Thyroid gland (tissue), 4 donors: ENCODE results near the gene ASPSCR1. TPM values are rescaled to one million over a fixed set of nuclear protein-coding genes. Genes with fewer than 3 reads are reported as not detected.

Experiments
- DNase-seq, 2 donors: peaks; one replicate each; pipeline ENCODE4 v3.0.0-alpha.2; 2019
- H3K27ac ChIP-seq, 3 donors: fragments of 200-600 bp; sonication (generic); 1 replicate in 2 of 3; 2 replicates in 1 of 3; pipeline ENCODE4 v1.5.1; 2016 to 2019; ENCODE audit warnings: mild to moderate bottlenecking in 1 of 3, moderate library complexity in 1 of 3
- H3K27me3 ChIP-seq: fragments of 200-600 bp; sonication (generic); one replicate; pipeline ENCODE4 v1.5.1; 2019
- H3K36me3 ChIP-seq, 2 donors: fragments of 200-600 bp; sonication (generic); one replicate each; pipeline ENCODE4 v1.5.1; 2016 to 2019
- H3K4me1 ChIP-seq, 2 donors: fragments of 200-600 bp; sonication (generic); one replicate each; pipeline ENCODE4 v1.5.1; 2017 to 2019
- H3K4me3 ChIP-seq, 3 donors: fragments of 200-600 bp; sonication (generic); replicated peaks in 1 of 3; 1 replicate in 2 of 3; 2 replicates in 1 of 3; pipeline ENCODE4 v1.5.1; 2016; ENCODE audit warnings: mild to moderate bottlenecking in 1 of 3
- H3K9me3 ChIP-seq: fragments of 200-600 bp; sonication (generic); one replicate; pipeline ENCODE4 v1.5.1; 2017
- POLR2A ChIP-seq, 2 donors: fragments of 450-650 bp; IDR thresholded peaks; one replicate each; pipeline ENCODE4 v1.6.1; 2017; ENCODE audit warnings: antibody characterized with exemption in 2 of 2, mild to moderate bottlenecking in 2 of 2, moderate library complexity in 1 of 2
- WGBS, 2 donors: methylation state at CpG; one replicate each; pipeline ENCODE4 v1.1.5; 2017; 5-methylcytosine and 5-hydroxymethylcytosine counted together
- intact Hi-C: fragments of 100-400 bp; cut with DNase I; formaldehyde crosslinking; loops from one replicate; pipeline ENCODE4 v1.15.1; 2023
- total RNA-seq, 4 donors: library from RNA; depleted of rRNA; stranded (reverse); fragments of >200 nt; gene quantifications; one replicate each; pipeline ENCODE4 v1.2.3, GENCODE V29; 2016
- TF ChIP-seq, protein P1 (sequence below), 6 experiments: fragments of 200-600 bp in 3 of 6; fragments of 450-650 bp in 3 of 6; sonication (generic) in 3 of 6; IDR thresholded peaks; one replicate each; pipeline ENCODE4 v1.5.1; 2016 to 2019; ENCODE audit warnings: antibody characterized with exemption in 6 of 6, mild to moderate bottlenecking in 2 of 6, inconsistent platforms in 1 of 6, moderate library complexity in 1 of 6

The ASPSCR1 gene
- total RNA-seq, 4 donors from 2014 or later, result 23.2 to 53.6 (median 35.7) TPM

DNA sequence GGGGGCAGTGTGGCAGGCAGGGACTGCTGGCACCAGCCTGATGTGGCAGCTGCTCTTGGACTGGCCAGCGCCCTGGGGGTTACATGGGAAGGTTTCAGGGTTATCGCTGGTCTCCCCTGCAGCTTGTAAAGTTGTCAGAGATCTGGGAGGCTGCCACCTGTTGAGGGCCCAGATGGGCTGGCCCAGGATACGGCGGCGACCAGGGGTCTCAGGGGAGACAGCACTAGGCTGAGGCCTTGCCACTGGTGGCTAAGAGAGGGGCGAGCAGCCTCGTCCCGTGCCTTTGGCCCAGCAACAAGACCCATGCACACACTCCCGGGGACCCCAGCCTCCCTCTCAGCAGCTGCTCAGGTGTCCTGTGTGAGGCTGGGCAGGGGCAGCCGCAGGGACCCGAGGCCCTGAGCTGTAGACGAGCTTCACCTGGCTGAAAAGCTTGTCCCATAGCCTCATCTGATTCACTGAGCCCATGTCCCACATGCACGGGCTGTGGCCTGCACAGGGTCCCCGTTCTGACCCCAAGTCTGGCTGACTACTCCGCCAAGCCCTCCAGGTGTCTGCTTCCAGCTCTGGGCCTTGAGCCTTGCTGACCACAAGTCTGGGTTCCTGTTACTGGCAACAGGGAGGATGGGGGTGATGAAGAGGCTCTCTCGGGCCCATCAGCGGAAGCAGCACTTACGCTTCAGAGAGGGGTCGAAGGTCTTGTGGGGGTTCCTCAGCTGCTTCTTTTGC lies 82.0 kb downstream of the ASPSCR1 start:
- intact Hi-C loops, result no loop called here
- WGBS, 2 donors, result 87 to 100% methylated on average over 4 to 16 of the region's 19 CpGs
- H3K4me3 ChIP-seq, result no peak overlapping the region
- no peaks in the 10 kb centered on the region for H3K27me3 ChIP-seq
- H3K9me3 ChIP-seq, result no peaks in the 10 kb centered on the region
- TF ChIP-seq, protein P1, sequence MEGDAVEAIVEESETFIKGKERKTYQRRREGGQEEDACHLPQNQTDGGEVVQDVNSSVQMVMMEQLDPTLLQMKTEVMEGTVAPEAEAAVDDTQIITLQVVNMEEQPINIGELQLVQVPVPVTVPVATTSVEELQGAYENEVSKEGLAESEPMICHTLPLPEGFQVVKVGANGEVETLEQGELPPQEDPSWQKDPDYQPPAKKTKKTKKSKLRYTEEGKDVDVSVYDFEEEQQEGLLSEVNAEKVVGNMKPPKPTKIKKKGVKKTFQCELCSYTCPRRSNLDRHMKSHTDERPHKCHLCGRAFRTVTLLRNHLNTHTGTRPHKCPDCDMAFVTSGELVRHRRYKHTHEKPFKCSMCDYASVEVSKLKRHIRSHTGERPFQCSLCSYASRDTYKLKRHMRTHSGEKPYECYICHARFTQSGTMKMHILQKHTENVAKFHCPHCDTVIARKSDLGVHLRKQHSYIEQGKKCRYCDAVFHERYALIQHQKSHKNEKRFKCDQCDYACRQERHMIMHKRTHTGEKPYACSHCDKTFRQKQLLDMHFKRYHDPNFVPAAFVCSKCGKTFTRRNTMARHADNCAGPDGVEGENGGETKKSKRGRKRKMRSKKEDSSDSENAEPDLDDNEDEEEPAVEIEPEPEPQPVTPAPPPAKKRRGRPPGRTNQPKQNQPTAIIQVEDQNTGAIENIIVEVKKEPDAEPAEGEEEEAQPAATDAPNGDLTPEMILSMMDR (IDR thresholded peaks at IDR 0.05), result no peak
- no peak for TF ChIP-seq POLR2A (IDR thresholded peaks at IDR 0.05)
- H3K27ac ChIP-seq, result no peak overlapping the region
- H3K4me1 ChIP-seq, result peaks cover 5 to 11% of the 10 kb centered on the region in 2 donors
- DNase-seq, result no peak
- H3K36me3 ChIP-seq, result peaks cover 55 to 71% of the 10 kb centered on the region in 2 donors

DNA sequence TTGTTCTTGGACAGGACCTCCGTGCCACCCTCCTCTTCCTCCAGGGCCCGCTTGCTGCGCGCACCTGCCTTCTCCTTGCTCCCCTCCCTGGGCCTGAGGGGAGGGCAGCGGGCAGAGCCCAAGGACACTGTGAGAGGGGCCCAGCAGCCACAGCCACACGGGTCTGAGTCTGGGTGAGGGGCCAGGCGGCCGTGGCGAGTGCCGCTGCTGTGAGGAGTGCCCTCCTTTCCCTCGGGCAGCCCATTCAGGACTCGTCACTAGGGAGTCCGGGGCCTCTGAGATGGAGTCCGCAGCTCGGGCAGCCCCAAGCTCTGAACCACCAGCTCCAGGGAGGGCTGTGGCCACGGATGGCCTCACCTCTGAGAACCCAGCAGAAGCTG lies 82.6 kb downstream of the ASPSCR1 start:
- Histone ChIP-seq H3K27ac (no peak overlapping the region), H3K36me3 (peaks cover 49 to 66% of the 10 kb centered on the region in 2 donors), H3K27me3 (no peaks in the 10 kb centered on the region), H3K4me3 (no peak overlapping the region), H3K4me1 (peaks cover 10 to 17% of the 10 kb centered on the region in 2 donors), H3K9me3 (no peaks in the 10 kb centered on the region)
- WGBS, 2 donors, result 81 to 90% methylated on average over 6 to 14 of the region's 16 CpGs
- intact Hi-C loops, result no loop called here
- TF ChIP-seq POLR2A (IDR thresholded peaks at IDR 0.05), result no peak
- TF ChIP-seq, protein P1 (IDR thresholded peaks at IDR 0.05), result no peak
- DNase-seq, result no peak

DNA sequence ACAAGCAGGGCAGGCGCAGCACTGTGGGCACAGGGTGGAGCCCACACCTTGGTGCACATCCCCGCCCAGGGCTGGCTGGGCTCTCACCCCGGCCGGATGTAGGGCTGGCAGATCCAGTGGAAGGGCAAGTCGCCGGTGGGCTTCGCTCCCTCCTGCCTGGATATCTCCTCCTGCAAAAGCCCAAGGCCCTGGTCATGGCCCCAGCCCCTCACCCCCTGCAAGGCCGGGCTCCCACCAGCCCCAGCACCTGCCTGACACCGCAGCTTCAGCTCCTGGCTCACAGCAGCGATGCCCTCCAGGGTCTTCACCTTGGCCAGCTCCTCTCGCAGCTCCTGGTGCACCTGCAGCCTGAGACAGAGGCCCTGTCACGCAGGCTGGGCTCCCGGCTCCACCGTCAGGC lies 83.2 kb downstream of the ASPSCR1 start:
- H3K4me3 ChIP-seq, result no peak overlapping the region
- TF ChIP-seq POLR2A (IDR thresholded peaks at IDR 0.05), result no peak
- TF ChIP-seq, protein P1 (IDR thresholded peaks at IDR 0.05), result no peak
- no peaks in the 10 kb centered on the region for H3K9me3 ChIP-seq
- intact Hi-C loops, result no loop called here
- H3K36me3 ChIP-seq, result peaks cover 43 to 60% of the 10 kb centered on the region in 2 donors
- WGBS, 2 donors, result 87 to 93% methylated on average over 7 to 14 of the region's 14 CpGs
- no peak for DNase-seq
- H3K27me3 ChIP-seq, result no peaks in the 10 kb centered on the region
- H3K4me1 ChIP-seq, result peaks cover 13 to 18% of the 10 kb centered on the region in 2 donors
- no peak overlapping the region for H3K27ac ChIP-seq

DNA sequence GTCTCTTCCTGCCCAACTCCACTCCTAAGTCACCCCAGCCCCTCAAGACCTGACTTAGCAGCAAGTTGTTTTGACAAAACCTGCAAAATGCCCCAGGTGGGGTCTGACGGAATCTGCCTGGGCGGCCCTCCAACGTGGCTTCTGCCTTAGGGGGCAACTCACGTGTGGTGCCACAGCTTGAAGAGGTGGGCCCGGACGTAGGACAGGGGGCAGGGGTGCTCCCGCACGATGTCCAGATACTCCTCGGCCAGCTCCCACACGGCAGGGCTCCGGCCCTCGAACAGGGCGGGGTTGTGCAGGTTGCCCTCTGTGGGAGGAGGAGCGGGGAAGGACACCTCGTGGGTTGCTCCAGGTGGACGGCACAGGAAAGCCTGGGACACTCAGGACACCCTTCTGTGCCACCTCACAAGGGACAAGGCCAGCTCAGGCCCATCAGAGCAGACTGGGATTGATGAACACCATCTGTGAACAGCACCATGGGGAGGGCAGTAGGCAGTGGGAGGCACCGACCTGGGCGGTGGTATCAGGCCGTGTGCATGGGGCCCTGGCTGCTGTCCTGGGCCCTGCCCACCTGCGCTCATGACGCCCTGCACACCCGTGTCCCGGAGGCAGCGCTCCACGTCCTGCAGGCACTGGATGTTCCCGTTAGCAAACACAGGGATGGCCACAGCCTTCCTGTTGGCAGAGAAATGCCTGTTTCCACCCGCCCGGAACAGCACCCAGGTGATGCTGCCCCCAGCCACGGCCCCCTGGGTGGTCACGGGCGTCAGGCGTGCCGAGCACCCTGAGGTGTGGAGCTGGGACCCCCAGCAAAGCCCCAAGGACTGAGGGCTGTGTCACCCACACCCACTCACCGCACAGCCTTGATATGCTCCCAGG lies 83.9 kb downstream of the ASPSCR1 start:
- intact Hi-C loops, result no loop called here
- Histone ChIP-seq H3K4me3 (no peak overlapping the region), H3K9me3 (no peaks in the 10 kb centered on the region), H3K27ac (no peak overlapping the region), H3K27me3 (no peaks in the 10 kb centered on the region), H3K36me3 (peaks cover 36 to 53% of the 10 kb centered on the region in 2 donors), H3K4me1 (peaks cover 19 to 24% of the 10 kb centered on the region in 2 donors)
- TF ChIP-seq, protein P1 (IDR thresholded peaks at IDR 0.05), result no peak
- no peak for TF ChIP-seq POLR2A (IDR thresholded peaks at IDR 0.05)
- WGBS, 2 donors, result 93 to 94% methylated on average over 19 to 25 of the region's 34 CpGs
- no peak for DNase-seq
